Measurements from ENCODE around the gene CBFA2T2.

- TF ChIP-seq, protein P1, sequence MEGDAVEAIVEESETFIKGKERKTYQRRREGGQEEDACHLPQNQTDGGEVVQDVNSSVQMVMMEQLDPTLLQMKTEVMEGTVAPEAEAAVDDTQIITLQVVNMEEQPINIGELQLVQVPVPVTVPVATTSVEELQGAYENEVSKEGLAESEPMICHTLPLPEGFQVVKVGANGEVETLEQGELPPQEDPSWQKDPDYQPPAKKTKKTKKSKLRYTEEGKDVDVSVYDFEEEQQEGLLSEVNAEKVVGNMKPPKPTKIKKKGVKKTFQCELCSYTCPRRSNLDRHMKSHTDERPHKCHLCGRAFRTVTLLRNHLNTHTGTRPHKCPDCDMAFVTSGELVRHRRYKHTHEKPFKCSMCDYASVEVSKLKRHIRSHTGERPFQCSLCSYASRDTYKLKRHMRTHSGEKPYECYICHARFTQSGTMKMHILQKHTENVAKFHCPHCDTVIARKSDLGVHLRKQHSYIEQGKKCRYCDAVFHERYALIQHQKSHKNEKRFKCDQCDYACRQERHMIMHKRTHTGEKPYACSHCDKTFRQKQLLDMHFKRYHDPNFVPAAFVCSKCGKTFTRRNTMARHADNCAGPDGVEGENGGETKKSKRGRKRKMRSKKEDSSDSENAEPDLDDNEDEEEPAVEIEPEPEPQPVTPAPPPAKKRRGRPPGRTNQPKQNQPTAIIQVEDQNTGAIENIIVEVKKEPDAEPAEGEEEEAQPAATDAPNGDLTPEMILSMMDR (IDR thresholded peaks at IDR 0.05) = no peak
- no peak for TF ChIP-seq POLR2A (IDR thresholded peaks at IDR 0.05)
These were observed 180.2 kb downstream of the CBFA2T2 start for GRCh38 chr20:33669873-33670640.

Data from tibial nerve (tissue), 3 donors.